ENCODE results near the gene CNTN4.

CNTN4 gene

GRCh38 chr3:2477620-2478019 is 379.0 kb downstream of the CNTN4 start:
- Histone ChIP-seq H3K9me2 (replicated peaks; ENCODE audit: insufficient read depth, low read length) (no peaks in the 10 kb centered on the region), H3K4me3 (ENCODE audit: low read length) (no peak overlapping the region), H3K9ac (ENCODE audit: low read length) (no peak overlapping the region), H3K27ac (ENCODE audit: low read length) (no peak overlapping the region), H3K36me3 (replicated peaks; ENCODE audit: insufficient read depth, low read length) (no peaks in the 10 kb centered on the region), H2AFZ (ENCODE audit: low read length) (no peak overlapping the region), H3F3A (ENCODE audit: insufficient read depth, low read length) (no peaks in the 10 kb centered on the region), H3K27me3 (replicated peaks; ENCODE audit: insufficient read depth, low read length) (no peaks in the 10 kb centered on the region), H3K9me3 (replicated peaks; ENCODE audit: insufficient read depth, low read length) (no peaks in the 10 kb centered on the region), H3K79me2 (ENCODE audit: low read length) (no peaks in the 10 kb centered on the region), H3K4me1 (ENCODE audit: low read length) (no peaks in the 10 kb centered on the region), H3K4me2 (ENCODE audit: low read depth, low read length) (no peak overlapping the region), H4K20me1 (ENCODE audit: insufficient read depth, low read length) (no peaks in the 10 kb centered on the region)
- TF ChIP-seq EZH2 (optimal IDR thresholded peaks at IDR 0.05; ENCODE audit: low read depth, low read length) (no peak), EZH2phosphoT487 (IDR thresholded peaks at IDR 0.05; ENCODE audit: low read length) (no peak)
- TF ChIP-seq, protein P1, sequence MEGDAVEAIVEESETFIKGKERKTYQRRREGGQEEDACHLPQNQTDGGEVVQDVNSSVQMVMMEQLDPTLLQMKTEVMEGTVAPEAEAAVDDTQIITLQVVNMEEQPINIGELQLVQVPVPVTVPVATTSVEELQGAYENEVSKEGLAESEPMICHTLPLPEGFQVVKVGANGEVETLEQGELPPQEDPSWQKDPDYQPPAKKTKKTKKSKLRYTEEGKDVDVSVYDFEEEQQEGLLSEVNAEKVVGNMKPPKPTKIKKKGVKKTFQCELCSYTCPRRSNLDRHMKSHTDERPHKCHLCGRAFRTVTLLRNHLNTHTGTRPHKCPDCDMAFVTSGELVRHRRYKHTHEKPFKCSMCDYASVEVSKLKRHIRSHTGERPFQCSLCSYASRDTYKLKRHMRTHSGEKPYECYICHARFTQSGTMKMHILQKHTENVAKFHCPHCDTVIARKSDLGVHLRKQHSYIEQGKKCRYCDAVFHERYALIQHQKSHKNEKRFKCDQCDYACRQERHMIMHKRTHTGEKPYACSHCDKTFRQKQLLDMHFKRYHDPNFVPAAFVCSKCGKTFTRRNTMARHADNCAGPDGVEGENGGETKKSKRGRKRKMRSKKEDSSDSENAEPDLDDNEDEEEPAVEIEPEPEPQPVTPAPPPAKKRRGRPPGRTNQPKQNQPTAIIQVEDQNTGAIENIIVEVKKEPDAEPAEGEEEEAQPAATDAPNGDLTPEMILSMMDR (IDR thresholded peaks at IDR 0.05; ENCODE audit: low read length): no peak
- no peak for DNase-seq

GRCh38 chr3:2484162-2485026 is 385.7 kb downstream of the CNTN4 start:
- no peak for DNase-seq
- Histone ChIP-seq H3K36me3 (replicated peaks; ENCODE audit: insufficient read depth, low read length) (no peaks in the 10 kb centered on the region), H3K79me2 (ENCODE audit: low read length) (no peaks in the 10 kb centered on the region), H3K27ac (ENCODE audit: low read length) (no peak overlapping the region), H3K4me2 (ENCODE audit: low read depth, low read length) (no peak overlapping the region), H3K9me2 (replicated peaks; ENCODE audit: insufficient read depth, low read length) (no peaks in the 10 kb centered on the region), H3K4me3 (ENCODE audit: low read length) (no peak overlapping the region), H2AFZ (ENCODE audit: low read length) (no peak overlapping the region), H3K4me1 (ENCODE audit: low read length) (no peaks in the 10 kb centered on the region), H3K9me3 (replicated peaks; ENCODE audit: insufficient read depth, low read length) (no peaks in the 10 kb centered on the region), H3K27me3 (replicated peaks; ENCODE audit: insufficient read depth, low read length) (no peaks in the 10 kb centered on the region), H4K20me1 (ENCODE audit: insufficient read depth, low read length) (no peaks in the 10 kb centered on the region), H3K9ac (ENCODE audit: low read length) (no peak overlapping the region), H3F3A (ENCODE audit: insufficient read depth, low read length) (no peaks in the 10 kb centered on the region)
- TF ChIP-seq EZH2 (optimal IDR thresholded peaks at IDR 0.05; ENCODE audit: low read depth, low read length) (no peak), EZH2phosphoT487 (IDR thresholded peaks at IDR 0.05; ENCODE audit: low read length) (no peak)
- TF ChIP-seq, protein P1 (IDR thresholded peaks at IDR 0.05; ENCODE audit: low read length): no peak

- H4K20me1 ChIP-seq (ENCODE audit: insufficient read depth, low read length): no peaks in the 10 kb centered on the region
- H3K9ac ChIP-seq (ENCODE audit: low read length): no peak overlapping the region
- H3K36me3 ChIP-seq (replicated peaks; ENCODE audit: insufficient read depth, low read length): no peaks in the 10 kb centered on the region
- no peaks in the 10 kb centered on the region for H3K79me2 ChIP-seq (ENCODE audit: low read length)
- H3K27ac ChIP-seq (ENCODE audit: low read length): no peak overlapping the region
- no peaks in the 10 kb centered on the region for H3K4me1 ChIP-seq (ENCODE audit: low read length)
- no peak for DNase-seq
- no peak overlapping the region for H3K4me2 ChIP-seq (ENCODE audit: low read depth, low read length)
- TF ChIP-seq, protein P1 (IDR thresholded peaks at IDR 0.05; ENCODE audit: low read length): no peak
- TF ChIP-seq EZH2 (optimal IDR thresholded peaks at IDR 0.05; ENCODE audit: low read depth, low read length): no peak
- no peak for TF ChIP-seq EZH2phosphoT487 (IDR thresholded peaks at IDR 0.05; ENCODE audit: low read length)
- H3K4me3 ChIP-seq (ENCODE audit: low read length): no peak overlapping the region
- no peaks in the 10 kb centered on the region for H3F3A ChIP-seq (ENCODE audit: insufficient read depth, low read length)
- H2AFZ ChIP-seq (ENCODE audit: low read length): no peak overlapping the region
- no peaks in the 10 kb centered on the region for H3K9me3 ChIP-seq (replicated peaks; ENCODE audit: insufficient read depth, low read length)
- no peaks in the 10 kb centered on the region for H3K9me2 ChIP-seq (replicated peaks; ENCODE audit: insufficient read depth, low read length)
- H3K27me3 ChIP-seq (replicated peaks; ENCODE audit: insufficient read depth, low read length): no peaks in the 10 kb centered on the region
Measured at GRCh38 chr3:2485027-2485375, 386.3 kb downstream of the CNTN4 start.
